ENCODE results near the gene C9. TPM values are rescaled to one million over a fixed set of nuclear protein-coding genes. Genes with fewer than 3 reads are reported as not detected.
"Not testable (repeated sequence)": the region's sequence is repeated elsewhere in the genome, so short reads cannot be mapped to it uniquely, and the experiment has no call there.

Gene C9
- total RNA-seq, 2 donors from 2014 or later, result not detected

GRCh38 chr5:39235648-39236047 is 128.6 kb downstream of the C9 start:
- no peak for TF ChIP-seq CTCF (IDR thresholded peaks at IDR 0.05)
- Histone ChIP-seq H3K36me3 (no peaks in the 10 kb centered on the region), H3K4me1 (ENCODE audit: control insufficient read depth in 1 of 2, low read depth in 2 of 2) (no peaks in the 10 kb centered on the region), H3K27ac (no peak overlapping the region), H3K27me3 (replicated peaks; ENCODE audit: insufficient read depth) (no peaks in the 10 kb centered on the region), H3K9me3 (no peaks in the 10 kb centered on the region), H3K4me3 (no peak overlapping the region)
- no peak for DNase-seq (ENCODE audit: low spot score)
- ATAC-seq (ENCODE audit: insufficient number of reproducible peaks, low FRiP score, low read depth), result no peak

- DNase-seq (ENCODE audit: low spot score); ATAC-seq (ENCODE audit: insufficient number of reproducible peaks, low FRiP score, low read depth); H3K36me3 ChIP-seq; H3K4me1 ChIP-seq (ENCODE audit: control insufficient read depth in 1 of 2, low read depth in 2 of 2); H3K4me3 ChIP-seq; H3K9me3 ChIP-seq; H3K27ac ChIP-seq; H3K27me3 ChIP-seq (replicated peaks; ENCODE audit: insufficient read depth): not testable (repeated sequence)
These were observed 129.8 kb downstream of the C9 start for GRCh38 chr5:39234494-39234893.

Other genes starting within 250 kb of the C9 start
- gene FYB1, start 144.9 kb downstream of the C9 start, total RNA-seq, result 10 to 100 TPM; 12.9 to 29.8 TPM
- gene DAB2, start 60.5 kb upstream of the C9 start, total RNA-seq, result 100 to 1,000 TPM; 162 to 187 TPM